Measurements from ENCODE around the gene ITGA7. TPM values are rescaled to one million over a fixed set of nuclear protein-coding genes. Genes with fewer than 3 reads are reported as not detected.

The ITGA7 gene
- total RNA-seq, 1 donor from 2014 or later = 43.4 TPM

GRCh38 chr12:55724226-55724939, 16.7 kb upstream of the ITGA7 start:
- H3K9ac ChIP-seq = no peak overlapping the region
- no peak overlapping the region for H3K4me3 ChIP-seq
- no peaks in the 10 kb centered on the region for H3K9me3 Mint-ChIP-seq
- no peak overlapping the region for H3K27ac Mint-ChIP-seq
- no peaks in the 10 kb centered on the region for H3K36me3 ChIP-seq
- peaks cover 33% of the 10 kb centered on the region for H3F3A ChIP-seq (ENCODE audit: low read depth)
- DNase-seq (ENCODE audit: low spot score) = peak; percentile 71
- H3K27me3 Mint-ChIP-seq (ENCODE audit: insufficient read depth, low read depth) = peaks cover 6% of the 10 kb centered on the region
- H3K4me2 ChIP-seq = no peak overlapping the region
- H3K4me3 Mint-ChIP-seq = peak overlapping the region; percentile 53
- no peaks in the 10 kb centered on the region for H3K27me3 ChIP-seq
- no peak overlapping the region for H2AFZ ChIP-seq (replicated peaks)
- H3K79me2 ChIP-seq (ENCODE audit: low read depth) = peaks cover 23% of the 10 kb centered on the region
- peaks cover 31% of the 10 kb centered on the region for H3K4me1 Mint-ChIP-seq
- H3K4me1 ChIP-seq = peaks cover 10% of the 10 kb centered on the region
- H4K20me1 ChIP-seq (ENCODE audit: low read depth) = peaks cover 19% of the 10 kb centered on the region
- peak; percentile 69 for TF ChIP-seq CTCF (IDR thresholded peaks at IDR 0.05)
- no peak for TF ChIP-seq EZH2phosphoT487 (IDR thresholded peaks at IDR 0.05)
- no peak for TF ChIP-seq EZH2 (IDR thresholded peaks at IDR 0.05)
- no peaks in the 10 kb centered on the region for H3K9me3 ChIP-seq (ENCODE audit: low read depth)
- H3K36me3 Mint-ChIP-seq = peaks cover 14% of the 10 kb centered on the region
- no peak overlapping the region for H3K27ac ChIP-seq

GRCh38 chr12:55723516-55724225, 16.0 kb upstream of the ITGA7 start:
- Histone ChIP-seq H3K36me3 (no peaks in the 10 kb centered on the region), H3K9ac (no peak overlapping the region), H3K4me3 (no peak overlapping the region), H3K4me1 (peaks cover 17% of the 10 kb centered on the region), H3F3A (ENCODE audit: low read depth) (peaks cover 27% of the 10 kb centered on the region), H3K27me3 (no peaks in the 10 kb centered on the region), H4K20me1 (ENCODE audit: low read depth) (peaks cover 19% of the 10 kb centered on the region), H3K79me2 (ENCODE audit: low read depth) (peaks cover 28% of the 10 kb centered on the region), H3K4me2 (no peak overlapping the region), H3K27ac (no peak overlapping the region), H3K9me3 (ENCODE audit: low read depth) (no peaks in the 10 kb centered on the region), H2AFZ (replicated peaks) (no peak overlapping the region)
- peak overlapping the region; percentile 55 for H3K4me3 Mint-ChIP-seq
- H3K27ac Mint-ChIP-seq = no peak overlapping the region
- TF ChIP-seq EZH2 (IDR thresholded peaks at IDR 0.05) = no peak
- TF ChIP-seq EZH2phosphoT487 (IDR thresholded peaks at IDR 0.05) = no peak
- TF ChIP-seq CTCF (IDR thresholded peaks at IDR 0.05) = no peak
- peaks cover 36% of the 10 kb centered on the region for H3K4me1 Mint-ChIP-seq
- H3K9me3 Mint-ChIP-seq = no peaks in the 10 kb centered on the region
- H3K27me3 Mint-ChIP-seq (ENCODE audit: insufficient read depth, low read depth) = peaks cover 4% of the 10 kb centered on the region
- peaks cover 14% of the 10 kb centered on the region for H3K36me3 Mint-ChIP-seq
- no peak for DNase-seq (ENCODE audit: low spot score)

GRCh38 chr12:55722948-55723347, 15.2 kb upstream of the ITGA7 start:
- Histone ChIP-seq H3K4me1 (peaks cover 24% of the 10 kb centered on the region), H3K36me3 (no peaks in the 10 kb centered on the region)
- H3K36me3 Mint-ChIP-seq = peaks cover 14% of the 10 kb centered on the region

More at GRCh38 chr12:55722948-55723347, 15.2 kb upstream of the ITGA7 start:
- no peaks in the 10 kb centered on the region for H3K9me3 Mint-ChIP-seq
- no peak overlapping the region for H2AFZ ChIP-seq (replicated peaks)
- H3K4me1 Mint-ChIP-seq = peaks cover 44% of the 10 kb centered on the region
- no peak for DNase-seq (ENCODE audit: low spot score)
- peaks cover 19% of the 10 kb centered on the region for H4K20me1 ChIP-seq (ENCODE audit: low read depth)
- H3K9me3 ChIP-seq (ENCODE audit: low read depth) = no peaks in the 10 kb centered on the region
- no peak overlapping the region for H3K27ac ChIP-seq
- no peak for TF ChIP-seq CTCF (IDR thresholded peaks at IDR 0.05)
- H3K4me3 ChIP-seq = no peak overlapping the region
- H3K4me2 ChIP-seq = no peak overlapping the region
- H3K9ac ChIP-seq = no peak overlapping the region
- H3K27me3 Mint-ChIP-seq (ENCODE audit: insufficient read depth, low read depth) = peaks cover 5% of the 10 kb centered on the region
- no peaks in the 10 kb centered on the region for H3K27me3 ChIP-seq
- H3K27ac Mint-ChIP-seq = no peak overlapping the region
- H3K4me3 Mint-ChIP-seq = peak overlapping the region; percentile 55
- peaks cover 24% of the 10 kb centered on the region for H3K79me2 ChIP-seq (ENCODE audit: low read depth)
- peaks cover 35% of the 10 kb centered on the region for H3F3A ChIP-seq (ENCODE audit: low read depth)

Data from neural progenitor cell (in vitro differentiated cells).